Measurements from ENCODE around the gene KLHL35. TPM values are rescaled to one million over a fixed set of nuclear protein-coding genes. Genes with fewer than 3 reads are reported as not detected.
A peak's percentile ranks its signal among the peaks of the same experiment; 100 is the strongest.

KLHL35 gene
- total and polyA plus RNA-seq, 2 experiments from 2014 or later = 5.7 to 13.0 TPM

GRCh38 chr11:75461151-75461550, 28.1 kb upstream of the KLHL35 start:
- Histone ChIP-seq H3K9me3 (ENCODE audit: low read depth) (no peaks in the 10 kb centered on the region), H3K79me2 (ENCODE audit: insufficient read depth) (no peaks in the 10 kb centered on the region), H3K4me2 (ENCODE audit: unreplicated experiment) (no peak overlapping the region), H3K4me3 (no peak overlapping the region), H3K4me1 (ENCODE audit: insufficient read depth) (peaks cover 12% of the 10 kb centered on the region), H3K27ac (no peak overlapping the region), H3F3A (ENCODE audit: insufficient read depth) (no peaks in the 10 kb centered on the region), H3K36me3 (ENCODE audit: low read depth) (no peaks in the 10 kb centered on the region), H3K9me2 (ENCODE audit: insufficient read depth) (no peaks in the 10 kb centered on the region), H3K9ac (no peak overlapping the region), H2AFZ (no peak overlapping the region), H4K20me1 (ENCODE audit: insufficient read depth) (no peaks in the 10 kb centered on the region), H3K27me3 (replicated peaks; ENCODE audit: insufficient read depth) (no peaks in the 10 kb centered on the region)
- in situ Hi-C loops (cut with MboI) = no loop called here
- TF ChIP-seq EZH2phosphoT487 (IDR thresholded peaks at IDR 0.05; ENCODE audit: insufficient read depth, low read depth) (no peak), EZH2 (IDR thresholded peaks at IDR 0.05; ENCODE audit: insufficient read depth, poor library complexity, severe bottlenecking) (no peak)
- peak; percentile 57 for DNase-seq
- WGBS, 2 experiments (ENCODE audit: low coverage in 1 of 2, low lambda C conversion rate in 2 of 2, missing lambda C conversion rate in 2 of 2) = 32 to 33% methylated on average over 6 of the region's 6 CpGs

DNA sequence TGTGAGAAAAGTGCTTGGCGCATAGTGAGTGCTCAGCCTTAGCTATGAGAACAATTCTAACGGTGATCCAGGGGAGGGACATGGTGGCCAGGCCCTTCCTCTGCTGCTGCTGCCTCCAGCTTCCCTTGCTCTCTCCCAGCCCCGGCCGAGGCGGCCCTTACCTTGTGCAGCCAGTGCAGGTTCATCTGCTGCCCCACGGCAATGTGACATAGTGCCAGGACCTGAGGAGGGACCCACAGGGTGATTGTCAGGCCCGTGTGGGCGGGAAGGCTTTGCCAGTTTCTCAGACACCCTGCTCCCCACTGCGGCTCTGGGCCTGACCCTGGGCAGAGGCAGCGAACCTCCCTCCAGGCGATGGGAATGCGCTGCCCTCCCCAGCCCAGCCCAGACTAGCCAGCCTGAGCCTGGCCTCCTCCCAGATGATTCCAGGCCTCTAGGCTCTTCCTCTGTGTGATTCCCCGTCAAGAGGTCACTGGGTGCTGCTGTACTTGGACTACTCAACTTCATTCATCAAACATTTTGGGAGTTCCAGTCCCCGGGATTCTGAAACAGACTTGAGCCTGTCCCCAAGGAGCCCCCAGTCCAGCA, 23.7 kb upstream of the KLHL35 start:
- no peak overlapping the region for H3K27ac ChIP-seq
- TF ChIP-seq EZH2phosphoT487 (IDR thresholded peaks at IDR 0.05; ENCODE audit: insufficient read depth, low read depth) = no peak
- no peak for TF ChIP-seq EZH2 (IDR thresholded peaks at IDR 0.05; ENCODE audit: insufficient read depth, poor library complexity, severe bottlenecking)
- peaks cover 14% of the 10 kb centered on the region; the same call in 1 of the 2 replicates for H3F3A ChIP-seq (ENCODE audit: insufficient read depth)
- WGBS, 2 experiments (ENCODE audit: low coverage in 1 of 2, low lambda C conversion rate in 2 of 2, missing lambda C conversion rate in 2 of 2) = 81 to 86% methylated on average over 14 of the region's 14 CpGs
- H3K9me3 ChIP-seq (ENCODE audit: low read depth) = no peaks in the 10 kb centered on the region
- H3K79me2 ChIP-seq (ENCODE audit: insufficient read depth) = no peaks in the 10 kb centered on the region
- no peaks in the 10 kb centered on the region for H3K9me2 ChIP-seq (ENCODE audit: insufficient read depth)
- in situ Hi-C loops (cut with MboI) = no loop called here
- no peak overlapping the region for H3K4me3 ChIP-seq
- no peaks in the 10 kb centered on the region for H3K27me3 ChIP-seq (replicated peaks; ENCODE audit: insufficient read depth)
- H3K4me1 ChIP-seq (ENCODE audit: insufficient read depth) = peaks cover 27% of the 10 kb centered on the region
- H3K4me2 ChIP-seq (ENCODE audit: unreplicated experiment) = no peak overlapping the region
- no peak for DNase-seq
- no peaks in the 10 kb centered on the region for H4K20me1 ChIP-seq (ENCODE audit: insufficient read depth)
- H3K36me3 ChIP-seq (ENCODE audit: low read depth) = no peaks in the 10 kb centered on the region
- no peak overlapping the region for H3K9ac ChIP-seq
- H2AFZ ChIP-seq = no peak overlapping the region

- H3K4me3 ChIP-seq = no peak overlapping the region
- in situ Hi-C loops (cut with MboI) = no loop called here
Observed at GRCh38 chr11:75454987-75455386, 22.0 kb upstream of the KLHL35 start.

DNA sequence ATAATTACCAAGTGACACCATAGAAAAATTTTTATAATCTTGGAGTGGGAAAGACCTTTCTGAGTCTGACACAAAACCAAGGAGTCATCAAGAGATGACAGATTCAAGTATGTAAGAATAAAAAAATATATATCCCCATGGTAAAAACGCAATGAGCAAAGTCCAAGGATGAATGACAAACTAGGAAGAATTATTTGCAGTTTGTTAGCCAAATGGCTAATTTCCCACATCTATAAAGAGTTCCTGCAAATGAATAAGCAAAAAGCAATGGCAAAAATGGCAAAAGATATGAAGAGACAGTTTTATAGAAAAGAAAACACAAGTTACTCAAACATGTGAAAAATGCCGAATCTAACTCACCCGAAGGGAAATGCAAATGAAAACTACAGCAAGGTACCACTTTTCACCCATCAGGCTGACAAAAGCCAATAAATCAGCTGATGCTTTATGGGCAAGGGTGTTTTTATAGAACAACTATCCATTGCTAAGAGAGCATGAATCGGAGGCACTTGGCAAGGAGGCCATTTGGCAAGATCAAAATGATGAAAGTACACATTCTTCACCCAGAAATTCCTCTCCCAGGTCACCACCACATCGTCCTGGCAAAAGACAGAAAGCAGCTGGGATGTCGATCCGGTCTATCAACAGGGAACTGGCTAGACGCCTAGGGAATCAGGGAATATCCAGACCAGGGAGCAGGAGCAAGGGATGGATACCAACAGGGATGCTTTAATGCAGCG, 21.1 kb upstream of the KLHL35 start:
- Histone ChIP-seq H3K9me2 (ENCODE audit: insufficient read depth) (no peaks in the 10 kb centered on the region), H3K27me3 (replicated peaks; ENCODE audit: insufficient read depth) (no peaks in the 10 kb centered on the region), H3F3A (ENCODE audit: insufficient read depth) (peaks cover 14% of the 10 kb centered on the region; the same call in 1 of the 2 replicates), H3K27ac (peak overlapping the region; percentile 34), H3K36me3 (ENCODE audit: low read depth) (no peaks in the 10 kb centered on the region), H4K20me1 (ENCODE audit: insufficient read depth) (no peaks in the 10 kb centered on the region), H3K9me3 (ENCODE audit: low read depth) (no peaks in the 10 kb centered on the region), H3K79me2 (ENCODE audit: insufficient read depth) (no peaks in the 10 kb centered on the region), H2AFZ (no peak overlapping the region), H3K4me3 (0 out of 2 replicates have a peak overlapping the region, but pooled peaks have one; percentile 1), H3K4me1 (ENCODE audit: insufficient read depth) (peaks cover 18% of the 10 kb centered on the region), H3K4me2 (ENCODE audit: unreplicated experiment) (peak overlapping the region; percentile 46), H3K9ac (no peak overlapping the region)
- no peak for TF ChIP-seq EZH2 (IDR thresholded peaks at IDR 0.05; ENCODE audit: insufficient read depth, poor library complexity, severe bottlenecking)
- TF ChIP-seq EZH2phosphoT487 (IDR thresholded peaks at IDR 0.05; ENCODE audit: insufficient read depth, low read depth) = no peak
- 16 to 20% methylated on average over 9 of the region's 9 CpGs for WGBS, 2 experiments (ENCODE audit: low coverage in 1 of 2, low lambda C conversion rate in 2 of 2, missing lambda C conversion rate in 2 of 2)
- in situ Hi-C loops (cut with MboI) = no loop called here
- DNase-seq = peak; percentile 73

More at GRCh38 chr11:75454987-75455386, 22.0 kb upstream of the KLHL35 start:
- WGBS, 2 experiments (ENCODE audit: low coverage in 1 of 2, low lambda C conversion rate in 2 of 2, missing lambda C conversion rate in 2 of 2) = 86% methylated on average over 5 of the region's 5 CpGs
- H4K20me1 ChIP-seq (ENCODE audit: insufficient read depth) = no peaks in the 10 kb centered on the region
- no peak overlapping the region for H3K9ac ChIP-seq
- H3K27ac ChIP-seq = no peak overlapping the region
- DNase-seq = no peak
- H3K79me2 ChIP-seq (ENCODE audit: insufficient read depth) = no peaks in the 10 kb centered on the region
- no peak overlapping the region for H2AFZ ChIP-seq
- TF ChIP-seq EZH2phosphoT487 (IDR thresholded peaks at IDR 0.05; ENCODE audit: insufficient read depth, low read depth) (no peak), EZH2 (IDR thresholded peaks at IDR 0.05; ENCODE audit: insufficient read depth, poor library complexity, severe bottlenecking) (no peak)
- no peak overlapping the region for H3K4me2 ChIP-seq (ENCODE audit: unreplicated experiment)
- peaks cover 14% of the 10 kb centered on the region; the same call in 1 of the 2 replicates for H3F3A ChIP-seq (ENCODE audit: insufficient read depth)
- peaks cover 18% of the 10 kb centered on the region for H3K4me1 ChIP-seq (ENCODE audit: insufficient read depth)
- no peaks in the 10 kb centered on the region for H3K36me3 ChIP-seq (ENCODE audit: low read depth)
- no peaks in the 10 kb centered on the region for H3K9me3 ChIP-seq (ENCODE audit: low read depth)
- no peaks in the 10 kb centered on the region for H3K9me2 ChIP-seq (ENCODE audit: insufficient read depth)
- no peaks in the 10 kb centered on the region for H3K27me3 ChIP-seq (replicated peaks; ENCODE audit: insufficient read depth)

Measured in GM23248 (cell line).